ENCODE measurements around the gene SLC39A7.

Gene SLC39A7

DNA sequence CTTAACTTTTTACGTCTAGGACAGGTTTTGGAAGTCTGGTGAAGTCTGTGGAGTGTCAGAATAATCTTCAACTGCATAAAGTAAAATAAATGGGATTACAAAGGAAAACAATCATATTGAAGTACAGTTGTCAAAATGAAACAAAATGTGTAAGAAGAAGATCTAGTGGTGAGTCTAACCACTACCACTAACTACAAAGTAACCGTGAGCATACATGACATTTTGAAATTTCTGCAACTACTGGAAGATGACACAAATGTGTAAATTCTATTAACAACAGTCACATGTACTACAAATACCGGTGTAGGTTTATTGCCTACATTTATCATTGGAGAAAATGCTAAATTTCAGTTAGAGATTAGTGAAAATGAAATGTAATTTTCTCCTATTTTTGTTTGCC is 41.3 kb downstream of the SLC39A7 start:
- peaks cover 24 to 32% of the 10 kb centered on the region in 2 donors for H3K27me3 Mint-ChIP-seq
- peaks cover 0 to 6% of the 10 kb centered on the region in 2 donors for H3K4me1 Mint-ChIP-seq
- peak in 1 of 2 donors; percentile 36 for ATAC-seq (replicated peaks)

DNA sequence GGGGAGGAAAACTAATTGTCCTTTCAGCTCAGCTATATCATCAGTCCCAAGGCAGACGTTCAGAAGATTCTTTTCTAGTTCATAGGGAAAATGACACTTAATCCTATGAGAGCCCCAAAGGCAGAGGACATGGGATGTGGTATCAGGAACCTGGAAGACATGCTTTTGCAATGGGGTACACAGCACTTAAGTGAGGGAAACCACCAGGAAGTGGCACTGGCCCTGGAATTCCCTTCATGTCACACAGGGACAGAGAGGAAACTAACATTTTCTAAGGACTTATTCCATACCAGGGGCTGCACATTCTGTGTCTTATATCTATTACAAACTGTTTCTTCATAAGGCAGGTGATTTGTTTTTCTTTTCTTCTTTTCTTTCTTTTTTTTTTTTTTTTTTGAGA is 42.8 kb downstream of the SLC39A7 start:
- ATAC-seq (replicated peaks): no peak
- Mint-ChIP-seq H3K27me3 (peaks cover 24 to 27% of the 10 kb centered on the region in 2 donors), H3K27ac (no peak overlapping the region), H3K4me3 (no peak overlapping the region), H3K4me1 (peaks cover 4 to 10% of the 10 kb centered on the region in 2 donors), H3K36me3 (no peaks in the 10 kb centered on the region), H3K9me3 (no peaks in the 10 kb centered on the region)
- no peak for DNase-seq

More for the DNA sequence above, 41.3 kb downstream of the SLC39A7 start:
- Mint-ChIP-seq H3K9me3 (no peaks in the 10 kb centered on the region), H3K36me3 (no peaks in the 10 kb centered on the region), H3K27ac (no peak overlapping the region), H3K4me3 (no peak overlapping the region)
- no peak for DNase-seq

DNA sequence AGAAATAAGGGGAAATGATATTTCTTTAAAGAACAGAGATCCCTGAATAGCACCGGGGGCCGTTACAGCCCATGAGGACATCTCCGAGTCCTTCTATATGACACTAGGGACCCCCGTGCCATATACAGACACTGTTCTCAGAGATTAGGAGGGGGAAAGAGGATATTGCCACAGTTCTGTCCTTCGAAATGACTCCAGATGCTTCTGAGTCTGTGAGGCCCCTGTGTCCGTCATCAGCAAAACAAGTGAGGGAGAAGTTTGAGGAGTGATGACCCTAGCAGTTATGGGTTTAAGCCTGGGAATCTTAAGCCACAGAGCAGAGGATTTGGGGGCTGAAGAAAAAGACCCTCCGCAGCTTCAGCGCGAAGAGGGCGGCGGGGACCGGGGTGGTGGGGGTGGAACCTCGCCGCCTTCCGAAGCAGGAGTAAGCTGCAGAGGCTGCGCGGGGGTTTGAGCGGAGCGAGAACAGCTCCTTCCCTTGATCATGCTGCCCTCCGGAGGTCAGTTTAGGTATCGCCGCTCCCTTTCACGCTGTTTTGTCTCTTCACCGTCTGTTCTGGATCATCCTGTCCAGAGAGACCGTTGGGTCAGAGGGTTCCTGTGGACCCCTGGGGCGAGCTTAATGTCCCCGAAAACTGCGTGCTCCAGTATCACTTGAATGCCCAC is 47.4 kb downstream of the SLC39A7 start:
- H3K4me1 Mint-ChIP-seq: peaks cover 28 to 36% of the 10 kb centered on the region in 2 donors
- H3K36me3 Mint-ChIP-seq: peaks cover 21 to 25% of the 10 kb centered on the region in 2 donors
- DNase-seq: peak; percentile 81
- H3K9me3 Mint-ChIP-seq: no peaks in the 10 kb centered on the region
- H3K27me3 Mint-ChIP-seq: peaks cover 4 to 5% of the 10 kb centered on the region in 2 donors
- peak; percentile 49 to 56 for ATAC-seq (replicated peaks)
- H3K27ac Mint-ChIP-seq: peak overlapping the region; percentile 97
- peak overlapping the region; percentile 88 to 90 for H3K4me3 Mint-ChIP-seq

DNA sequence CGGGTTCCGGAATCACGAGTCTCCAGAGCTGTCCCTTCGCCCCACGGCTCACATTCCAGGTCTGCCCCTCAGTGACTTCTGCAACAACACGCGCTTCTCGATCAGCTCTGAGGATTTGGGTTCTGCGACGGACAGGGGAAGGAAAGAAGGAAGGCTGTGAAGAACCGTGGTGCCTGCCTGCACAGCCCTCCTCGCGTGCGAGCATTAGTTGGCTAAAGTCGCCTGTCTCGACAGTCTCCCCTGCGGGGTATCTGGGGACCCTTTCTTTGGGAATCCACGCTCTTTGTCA is 47.9 kb downstream of the SLC39A7 start:
- Mint-ChIP-seq H3K36me3 (peaks cover 22 to 26% of the 10 kb centered on the region in 2 donors), H3K27me3 (no peaks in the 10 kb centered on the region), H3K27ac (peak overlapping the region; percentile 97), H3K9me3 (no peaks in the 10 kb centered on the region), H3K4me3 (peak overlapping the region; percentile 88 to 90), H3K4me1 (peaks cover 28 to 36% of the 10 kb centered on the region in 2 donors)
- no peak for DNase-seq
- peak; percentile 37 for ATAC-seq (replicated peaks)

DNA sequence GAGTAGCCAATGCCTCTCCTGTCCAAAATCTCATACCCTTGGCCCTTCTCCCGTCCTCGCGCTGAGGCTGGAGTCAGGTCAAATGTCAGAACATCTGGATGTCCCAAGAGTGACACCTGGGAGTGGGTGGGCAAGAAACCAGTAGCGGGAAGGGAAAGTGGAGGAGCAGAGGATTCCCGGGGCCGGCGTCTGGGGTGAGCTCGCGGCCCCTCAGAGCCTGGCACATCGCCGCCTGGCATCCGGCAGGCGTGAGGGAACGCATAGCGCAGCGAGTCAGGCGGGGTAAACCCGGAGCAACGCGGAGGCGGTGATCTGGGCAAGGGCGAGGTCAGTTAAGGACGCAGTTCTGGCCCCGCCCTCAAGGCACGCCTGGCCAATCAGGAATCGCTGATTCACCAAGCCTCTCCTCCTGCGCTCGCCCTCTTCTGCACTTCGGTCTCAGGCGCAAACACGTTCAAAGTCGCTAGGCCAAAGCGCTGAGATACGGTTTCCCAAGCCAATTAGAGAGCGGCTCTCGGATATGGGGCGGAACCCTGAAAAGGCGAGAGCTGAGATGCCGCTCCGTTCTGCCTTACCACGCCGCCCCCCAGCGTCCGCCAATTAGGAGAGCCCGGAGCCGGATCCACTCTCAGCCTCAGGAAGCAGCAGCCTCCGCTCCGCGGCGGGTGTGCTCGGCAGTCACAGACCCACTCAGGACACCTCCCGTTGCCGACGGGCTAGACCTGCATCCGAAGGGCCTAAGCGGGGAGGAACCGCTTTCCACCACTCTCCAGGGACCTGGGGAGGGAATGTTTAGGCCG is 48.5 kb downstream of the SLC39A7 start:
- Mint-ChIP-seq H3K4me3 (peak overlapping the region; percentile 88 to 90), H3K4me1 (peaks cover 28 to 36% of the 10 kb centered on the region in 2 donors), H3K36me3 (peaks cover 22 to 26% of the 10 kb centered on the region in 2 donors), H3K27ac (peak overlapping the region; percentile 97), H3K27me3 (no peaks in the 10 kb centered on the region), H3K9me3 (no peaks in the 10 kb centered on the region)
- DNase-seq (peak; percentile 97), ATAC-seq (replicated peaks) (peak; percentile 90)

DNA sequence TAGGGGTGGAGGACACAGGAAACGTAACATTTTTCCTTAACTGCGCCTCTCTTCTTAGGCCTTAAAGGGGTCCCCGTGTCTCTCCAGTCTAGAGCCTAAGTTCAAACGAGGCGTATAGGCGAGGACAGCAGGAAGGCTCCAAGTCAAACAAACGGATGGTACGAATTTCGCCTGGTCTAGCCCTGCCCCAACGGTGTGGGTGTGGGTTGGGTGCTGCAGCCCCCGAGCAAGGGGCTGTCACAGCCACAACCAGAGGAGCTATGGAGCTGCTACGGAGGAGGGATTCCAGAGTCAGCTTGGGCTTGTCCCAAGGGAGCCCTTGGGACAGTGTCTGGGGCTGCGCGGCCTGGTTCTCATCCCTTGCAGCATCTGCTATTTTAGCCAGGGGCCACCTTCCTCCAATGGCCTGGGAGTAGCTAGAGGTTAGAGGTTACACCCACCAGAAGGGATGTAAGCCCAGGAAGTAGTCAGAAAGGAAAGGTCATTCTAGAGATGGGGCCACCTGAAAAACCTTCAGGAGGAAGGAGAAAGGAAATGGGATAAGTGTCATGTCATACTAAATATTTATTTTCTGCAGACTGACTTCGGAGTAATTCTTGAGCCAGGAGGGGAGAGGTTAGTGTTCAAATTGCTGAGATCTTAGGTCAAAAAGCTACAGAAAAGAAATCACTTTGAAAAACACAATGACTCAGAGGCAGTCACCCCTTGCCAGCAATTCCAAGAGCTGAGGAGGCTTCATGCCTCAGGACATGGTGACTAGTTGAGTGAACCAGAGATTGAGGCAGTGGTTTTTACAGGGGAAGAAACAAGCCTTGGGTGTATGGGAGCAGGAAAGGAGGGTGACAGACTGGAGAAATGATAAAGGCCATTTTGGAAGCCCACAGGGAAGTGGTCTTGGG is 49.3 kb downstream of the SLC39A7 start:
- Mint-ChIP-seq H3K4me3 (peak overlapping the region; percentile 88 to 90), H3K27me3 (no peaks in the 10 kb centered on the region), H3K27ac (peak overlapping the region; percentile 97), H3K4me1 (peaks cover 28 to 36% of the 10 kb centered on the region in 2 donors), H3K36me3 (peaks cover 22 to 26% of the 10 kb centered on the region in 2 donors), H3K9me3 (no peaks in the 10 kb centered on the region)
- ATAC-seq (replicated peaks) (no peak), DNase-seq (peak; percentile 7)

DNA sequence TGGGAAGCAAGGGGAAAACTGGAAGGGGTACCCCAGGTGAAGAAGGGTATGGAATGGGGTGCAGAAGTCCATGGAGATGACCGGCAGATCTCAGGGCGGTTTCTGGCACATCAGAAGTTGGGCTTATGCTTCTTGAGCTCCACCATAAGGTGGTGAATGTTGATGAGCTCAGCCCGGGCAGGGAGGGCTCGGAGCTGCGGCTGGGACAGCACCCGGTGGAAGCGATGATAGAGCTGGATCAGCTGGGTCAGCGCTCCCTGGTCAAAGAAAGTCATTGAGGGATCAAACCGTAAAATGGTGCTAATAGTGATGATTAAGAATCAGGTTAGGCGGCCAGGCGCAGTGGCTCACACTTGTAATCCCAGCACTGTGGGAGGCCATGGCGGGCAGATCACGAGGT is 50.1 kb downstream of the SLC39A7 start:
- no peaks in the 10 kb centered on the region for H3K9me3 Mint-ChIP-seq
- H3K4me3 Mint-ChIP-seq: peak overlapping the region; percentile 88 to 90
- ATAC-seq (replicated peaks) (no peak), DNase-seq (no peak)
- peaks cover 28 to 36% of the 10 kb centered on the region in 2 donors for H3K4me1 Mint-ChIP-seq
- no peaks in the 10 kb centered on the region for H3K27me3 Mint-ChIP-seq
- peaks cover 22 to 28% of the 10 kb centered on the region in 2 donors for H3K36me3 Mint-ChIP-seq
- H3K27ac Mint-ChIP-seq: peak overlapping the region; percentile 97

DNA sequence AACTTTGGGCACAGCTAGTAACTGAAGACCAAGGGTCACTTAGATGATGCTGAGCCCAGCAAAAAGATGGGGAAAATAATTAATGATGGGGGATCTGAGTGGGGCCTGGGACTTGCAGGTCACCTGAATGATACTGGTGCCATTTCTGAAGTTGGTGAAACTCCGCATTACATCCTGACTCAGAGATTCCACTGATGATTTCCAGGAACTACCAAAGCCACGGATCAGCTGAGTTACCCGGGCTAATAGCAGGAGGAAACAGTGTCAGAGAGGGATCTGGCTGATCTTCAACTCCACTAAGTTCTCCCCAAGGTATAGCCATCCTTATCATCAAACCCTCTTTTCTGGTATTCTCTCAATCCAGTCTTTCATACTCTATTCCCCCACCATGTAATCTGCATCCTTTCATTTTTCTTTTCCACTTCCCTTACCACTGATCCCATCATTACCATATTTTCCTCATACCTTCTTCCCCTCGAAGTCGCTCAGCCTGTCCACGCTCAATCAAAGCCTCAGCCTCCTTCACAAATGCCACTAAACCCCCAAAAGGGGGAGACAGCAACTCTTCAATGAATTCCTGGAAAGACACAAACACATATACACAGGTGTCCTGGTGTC is 50.8 kb downstream of the SLC39A7 start:
- Mint-ChIP-seq H3K27me3 (no peaks in the 10 kb centered on the region), H3K27ac (peak overlapping the region; percentile 39), H3K4me1 (peaks cover 28 to 36% of the 10 kb centered on the region in 2 donors), H3K36me3 (peaks cover 24 to 30% of the 10 kb centered on the region in 2 donors), H3K9me3 (no peaks in the 10 kb centered on the region), H3K4me3 (peak overlapping the region in 1 of 2 donors; percentile 18)
- no peak for DNase-seq
- ATAC-seq (replicated peaks): no peak

DNA sequence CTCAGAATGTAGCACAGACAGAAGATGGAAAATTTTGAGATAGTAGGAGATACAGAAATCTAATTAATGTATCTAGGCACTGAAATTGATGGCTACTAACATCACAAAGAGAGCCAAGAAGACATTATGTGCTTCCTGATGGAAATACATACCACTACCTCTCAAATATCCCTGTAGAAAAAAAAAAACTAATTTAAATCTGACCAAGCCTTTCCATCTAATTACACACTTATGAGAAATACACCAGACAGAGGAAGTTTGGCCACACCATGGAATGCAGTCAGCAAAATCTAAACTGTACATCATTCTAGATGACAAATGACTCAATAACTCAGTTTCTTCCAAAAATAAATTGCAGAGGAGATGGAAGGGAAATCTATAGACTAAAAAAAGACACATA is 52.1 kb downstream of the SLC39A7 start:
- H3K4me1 Mint-ChIP-seq: peaks cover 28 to 36% of the 10 kb centered on the region in 2 donors
- no peak overlapping the region for H3K4me3 Mint-ChIP-seq
- H3K27ac Mint-ChIP-seq: no peak overlapping the region
- no peaks in the 10 kb centered on the region for H3K27me3 Mint-ChIP-seq
- ATAC-seq (replicated peaks) (no peak), DNase-seq (no peak)
- no peaks in the 10 kb centered on the region for H3K9me3 Mint-ChIP-seq
- peaks cover 27 to 31% of the 10 kb centered on the region in 2 donors for H3K36me3 Mint-ChIP-seq
